HG03108 (cell line): Measurements from ENCODE around the gene DLG2.

ENCODE experiments used
- ATAC-seq: cut with Tn5 transposase; IDR thresholded peaks from one replicate; pipeline ENCODE4 v1.9.1; 2021; ENCODE audit warnings: moderate library complexity; ENCODE audit not compliant: unreplicated experiment

The DLG2 gene

GRCh38 chr11:84420271-84420670 is 1206.9 kb downstream of the DLG2 start:
- ATAC-seq: no peak

GRCh38 chr11:84419616-84420015 is 1207.5 kb downstream of the DLG2 start:
- ATAC-seq: no peak

- no peak for ATAC-seq
Observed at GRCh38 chr11:84414920-84415319, 1212.2 kb downstream of the DLG2 start.

GRCh38 chr11:84413549-84413948 is 1213.6 kb downstream of the DLG2 start:
- no peak for ATAC-seq

- ATAC-seq: no peak
Observed at GRCh38 chr11:84412862-84413261, 1214.3 kb downstream of the DLG2 start.

GRCh38 chr11:84408946-84409411 is 1218.2 kb downstream of the DLG2 start:
- no peak for ATAC-seq

DNA sequence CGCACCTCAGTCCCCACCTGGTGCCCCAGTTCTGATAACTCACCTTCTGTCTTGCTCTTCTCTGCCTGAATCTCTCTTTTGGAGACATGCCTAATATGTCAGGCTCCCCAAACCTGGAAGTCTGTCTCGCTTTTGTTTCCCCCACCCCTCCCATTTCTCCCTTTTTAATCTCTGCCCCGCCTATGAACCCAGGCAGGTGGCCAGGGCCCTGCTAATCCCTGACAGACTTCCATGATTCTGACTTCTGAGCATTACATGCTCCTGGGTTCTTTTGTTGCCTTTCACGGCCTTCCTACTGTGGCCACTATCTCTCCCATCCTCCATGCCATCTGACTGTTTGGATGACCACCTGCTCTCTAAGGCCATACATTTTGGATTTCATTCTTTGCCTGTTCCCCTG is 1220.1 kb downstream of the DLG2 start:
- ATAC-seq: no peak

DNA sequence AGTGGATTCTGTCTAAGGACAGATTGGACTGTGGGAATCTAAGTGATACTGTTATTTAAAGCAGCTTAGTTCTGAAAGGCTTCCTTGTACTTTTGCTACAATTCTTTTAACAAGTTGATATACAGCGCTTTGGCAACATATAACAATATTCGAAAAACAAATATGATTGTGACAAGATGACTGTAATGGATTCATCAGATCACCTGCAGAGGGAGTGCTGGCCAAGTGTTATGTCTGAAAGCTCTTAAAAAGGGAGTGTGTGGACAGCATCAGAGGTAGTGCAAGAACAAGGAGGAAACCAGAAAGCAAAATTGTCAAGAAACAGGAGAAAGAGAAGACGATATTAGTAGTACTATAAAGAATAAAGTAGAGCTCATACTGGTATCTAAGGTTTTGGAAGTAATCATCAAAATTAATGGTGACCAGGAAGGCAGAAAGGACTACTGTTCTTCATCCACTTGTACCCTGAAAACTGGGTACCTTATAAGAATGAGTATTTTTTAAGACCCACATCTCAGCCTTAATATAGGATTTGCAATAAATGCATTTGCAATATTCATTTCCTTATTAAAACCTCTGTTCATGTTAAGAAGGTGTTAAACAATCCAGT is 1229.0 kb downstream of the DLG2 start:
- no peak for ATAC-seq

- ATAC-seq: no peak
Observed at GRCh38 chr11:84396521-84396920, 1230.6 kb downstream of the DLG2 start.

- no peak for ATAC-seq
Observed at GRCh38 chr11:84390441-84391078, 1236.6 kb downstream of the DLG2 start.

DNA sequence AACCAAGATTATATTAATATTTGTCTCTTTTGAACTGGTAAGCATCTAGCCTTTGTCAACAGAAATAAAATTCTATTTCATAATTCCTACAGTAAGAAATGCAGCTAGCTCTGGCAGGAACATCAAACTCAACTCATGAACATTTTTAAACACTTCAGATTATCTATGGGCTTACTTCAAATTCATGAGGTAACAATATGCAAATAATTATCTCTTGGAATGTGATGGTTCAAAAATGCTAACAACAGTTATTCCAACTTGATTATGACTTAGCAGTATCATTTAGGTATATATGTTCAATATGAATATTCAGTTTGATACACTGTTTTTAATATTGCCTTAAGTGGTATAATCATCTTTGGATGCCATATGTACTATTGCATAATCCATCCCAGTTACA is 1237.4 kb downstream of the DLG2 start:
- ATAC-seq: no peak

GRCh38 chr11:84384731-84385130 is 1242.4 kb downstream of the DLG2 start:
- no peak for ATAC-seq

GRCh38 chr11:84383576-84383975 is 1243.6 kb downstream of the DLG2 start:
- no peak for ATAC-seq

- ATAC-seq: no peak
Observed at GRCh38 chr11:84381666-84382065, 1245.5 kb downstream of the DLG2 start.

DNA sequence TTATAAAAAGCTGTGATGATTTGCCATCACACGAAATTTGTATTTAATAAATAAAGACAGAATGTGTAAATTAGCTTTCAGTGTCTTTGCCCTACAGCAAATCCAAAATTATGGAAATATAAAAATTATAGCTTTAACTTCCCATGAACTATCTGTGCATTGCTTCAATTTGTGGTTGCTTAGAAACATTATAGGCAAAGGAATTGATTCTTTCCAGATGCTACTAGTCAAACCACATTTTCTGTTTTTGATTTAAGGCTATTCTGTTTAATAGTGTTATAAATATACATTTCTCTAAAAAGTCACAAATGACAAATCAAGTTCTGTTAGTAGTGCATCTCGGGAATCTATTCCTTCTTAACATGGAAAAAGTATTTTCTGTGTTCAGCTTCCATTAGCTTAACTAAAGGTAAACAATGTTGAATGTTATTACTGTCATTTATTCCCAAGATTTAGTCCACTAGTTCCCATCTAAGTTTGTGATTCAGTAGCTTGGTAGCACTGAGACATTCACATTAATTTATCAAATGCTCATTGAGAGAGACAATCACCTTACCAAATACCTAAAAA is 1254.7 kb downstream of the DLG2 start:
- no peak for ATAC-seq

DNA sequence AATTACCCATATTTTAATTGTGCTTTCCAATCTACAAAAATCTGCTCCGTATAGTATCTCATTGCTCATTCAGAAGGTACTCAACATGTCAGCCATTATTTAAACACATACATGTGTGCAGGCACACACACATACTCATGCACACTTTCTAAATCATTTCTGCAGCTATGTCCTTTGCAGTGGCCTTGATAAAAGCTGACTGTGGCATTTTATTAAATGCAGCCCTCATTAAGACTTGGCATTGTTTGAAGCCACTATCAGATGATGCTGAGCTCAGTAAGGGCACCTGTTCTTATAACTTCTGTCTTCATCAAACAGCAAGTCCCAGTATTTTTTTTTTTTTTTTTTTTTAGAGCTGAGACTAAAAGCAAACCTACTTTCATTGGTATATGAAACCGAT is 1269.1 kb downstream of the DLG2 start:
- no peak for ATAC-seq

DNA sequence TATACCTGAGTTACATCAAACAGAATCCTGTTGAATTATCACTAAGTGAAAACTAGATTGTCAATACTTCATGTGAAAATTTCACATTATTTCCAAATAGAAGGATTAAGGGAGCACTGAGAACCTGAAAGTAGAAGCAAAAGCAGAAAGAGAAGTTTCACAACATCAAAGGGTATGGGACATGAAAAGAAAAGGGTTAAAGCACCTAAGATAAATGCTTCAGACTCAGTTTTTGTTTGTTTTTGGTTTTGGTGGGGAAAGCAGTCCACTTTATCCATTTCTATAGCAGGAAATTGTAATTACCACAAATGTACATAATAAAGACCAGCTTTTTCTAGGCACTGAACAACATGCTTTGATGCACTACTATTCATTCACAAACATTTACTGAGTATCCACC is 1271.2 kb downstream of the DLG2 start:
- ATAC-seq: no peak

DNA sequence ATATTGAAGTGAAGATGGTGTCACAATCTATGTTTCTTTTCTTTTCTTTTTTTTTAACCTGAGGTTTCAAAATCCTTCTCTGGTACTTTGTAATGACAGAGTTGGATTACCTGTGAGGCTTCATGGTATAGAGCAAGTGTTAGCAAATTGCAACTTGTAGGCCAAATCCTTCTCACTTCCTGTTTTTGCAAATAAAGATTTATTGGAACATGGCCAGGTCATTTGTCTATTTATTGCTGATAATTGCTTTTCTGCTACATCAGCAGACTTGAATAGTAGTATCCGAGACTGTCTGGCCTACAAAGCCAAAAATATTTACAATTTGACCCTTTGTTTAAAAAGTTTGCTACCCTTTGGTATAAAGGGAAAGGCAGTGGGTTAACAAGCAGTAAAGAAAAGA is 1281.5 kb downstream of the DLG2 start:
- no peak for ATAC-seq

DNA sequence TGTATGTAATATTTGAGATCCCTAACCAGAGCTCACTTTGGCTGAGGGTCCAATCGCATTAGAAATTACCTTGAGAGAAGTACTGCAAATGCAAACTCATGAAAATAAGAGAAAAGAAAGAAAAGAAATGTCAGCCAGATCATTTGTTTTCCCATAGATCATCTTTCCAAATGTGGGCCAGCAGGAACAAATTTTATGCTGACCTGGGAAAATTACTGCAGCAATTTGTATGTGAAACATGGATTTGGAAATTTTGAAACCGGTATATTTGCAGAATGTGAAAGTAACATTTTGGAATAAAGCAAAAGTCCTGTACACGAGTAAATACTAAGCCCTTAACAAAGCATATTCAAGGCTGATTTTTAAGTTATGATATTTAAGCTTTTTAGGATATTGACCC is 1282.1 kb downstream of the DLG2 start:
- no peak for ATAC-seq

DNA sequence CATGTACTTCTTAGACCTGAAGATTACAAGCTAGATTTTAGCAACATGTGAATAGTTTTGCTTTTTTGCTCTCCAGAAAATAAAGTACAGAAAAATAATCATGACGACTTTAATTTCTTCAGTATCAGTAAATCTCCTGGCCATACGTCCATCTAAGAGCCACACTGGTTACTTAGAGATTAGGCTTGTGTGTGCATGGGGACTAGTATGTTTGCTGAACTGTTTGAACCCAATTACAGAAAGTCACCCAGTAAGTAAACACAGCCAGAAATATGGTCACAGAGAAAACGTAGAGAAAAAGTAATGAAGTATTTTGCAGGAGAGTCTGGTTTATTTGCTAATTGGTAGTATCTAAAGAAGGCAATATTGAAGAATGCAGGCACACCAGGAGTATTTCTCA is 1287.3 kb downstream of the DLG2 start:
- no peak for ATAC-seq

DNA sequence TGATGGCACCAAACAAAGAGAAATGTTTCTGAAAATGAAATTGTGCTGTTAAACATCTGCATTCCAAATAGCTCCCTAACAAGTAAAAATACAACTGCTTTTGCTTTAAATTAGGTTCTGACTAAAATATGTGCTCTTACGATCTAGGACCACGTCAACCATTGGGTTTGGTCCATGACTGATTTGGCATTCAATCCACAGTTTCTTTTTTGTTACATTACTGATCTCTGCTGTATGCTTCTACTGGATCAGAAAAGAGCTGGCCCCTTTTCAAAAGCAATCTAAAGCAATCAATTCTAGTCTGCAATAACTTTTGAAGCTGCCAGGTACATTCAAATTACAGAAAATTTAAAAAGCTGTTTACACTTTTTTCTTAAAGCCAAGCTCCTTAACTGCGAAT is 1293.9 kb downstream of the DLG2 start:
- ATAC-seq: no peak

GRCh38 chr11:84322211-84322610 is 1304.9 kb downstream of the DLG2 start:
- no peak for ATAC-seq

DNA sequence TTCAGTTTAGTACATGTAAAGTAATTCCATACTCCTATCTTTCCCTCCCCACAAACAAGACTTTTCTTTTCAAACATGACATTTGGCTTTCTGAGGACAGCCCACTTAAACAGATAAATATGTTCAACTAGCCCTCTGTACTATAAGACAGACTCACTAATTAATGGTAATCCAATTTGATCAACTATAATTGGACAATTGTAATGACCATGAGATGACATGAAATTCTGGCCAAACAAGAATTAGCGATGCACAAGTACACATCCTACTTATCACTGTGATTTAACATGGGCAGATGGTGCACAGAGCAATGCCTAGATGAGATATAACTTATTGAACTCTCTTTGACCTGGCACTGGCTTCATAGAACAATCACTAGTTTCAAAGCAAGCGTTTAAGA is 1307.3 kb downstream of the DLG2 start:
- ATAC-seq: no peak
